Thyroid gland (tissue), 4 donors: ENCODE data around the gene PDE3A. TPM values are rescaled to one million over a fixed set of nuclear protein-coding genes. Genes with fewer than 3 reads are reported as not detected.
"Not testable (repeated sequence)": the region's sequence is repeated elsewhere in the genome, so short reads cannot be mapped to it uniquely, and the experiment has no call there.

Experiments used
- DNase-seq, 2 donors: peaks; one replicate each; pipeline ENCODE4 v3.0.0-alpha.2; 2019
- H3K27ac ChIP-seq, 3 donors: fragments of 200-600 bp; sonication (generic); 1 replicate in 2 of 3; 2 replicates in 1 of 3; pipeline ENCODE4 v1.5.1; 2016 to 2019; ENCODE audit warnings: mild to moderate bottlenecking in 1 of 3, moderate library complexity in 1 of 3
- H3K27me3 ChIP-seq: fragments of 200-600 bp; sonication (generic); one replicate; pipeline ENCODE4 v1.5.1; 2019
- H3K36me3 ChIP-seq, 2 donors: fragments of 200-600 bp; sonication (generic); one replicate each; pipeline ENCODE4 v1.5.1; 2016 to 2019
- H3K4me1 ChIP-seq, 2 donors: fragments of 200-600 bp; sonication (generic); one replicate each; pipeline ENCODE4 v1.5.1; 2017 to 2019
- H3K4me3 ChIP-seq, 3 donors: fragments of 200-600 bp; sonication (generic); replicated peaks in 1 of 3; 1 replicate in 2 of 3; 2 replicates in 1 of 3; pipeline ENCODE4 v1.5.1; 2016; ENCODE audit warnings: mild to moderate bottlenecking in 1 of 3
- H3K9me3 ChIP-seq: fragments of 200-600 bp; sonication (generic); one replicate; pipeline ENCODE4 v1.5.1; 2017
- CTCF ChIP-seq, 6 experiments: fragments of 200-600 bp in 3 of 6; fragments of 450-650 bp in 3 of 6; sonication (generic) in 3 of 6; IDR thresholded peaks; one replicate each; pipeline ENCODE4 v1.5.1; 2016 to 2019; ENCODE audit warnings: antibody characterized with exemption in 6 of 6, mild to moderate bottlenecking in 2 of 6, inconsistent platforms in 1 of 6, moderate library complexity in 1 of 6
- POLR2A ChIP-seq, 2 donors: fragments of 450-650 bp; IDR thresholded peaks; one replicate each; pipeline ENCODE4 v1.6.1; 2017; ENCODE audit warnings: antibody characterized with exemption in 2 of 2, mild to moderate bottlenecking in 2 of 2, moderate library complexity in 1 of 2
- WGBS, 2 donors: methylation state at CpG; one replicate each; pipeline ENCODE4 v1.1.5; 2017; 5-methylcytosine and 5-hydroxymethylcytosine counted together
- intact Hi-C: fragments of 100-400 bp; cut with DNase I; formaldehyde crosslinking; loops from one replicate; pipeline ENCODE4 v1.15.1; 2023
- total RNA-seq, 4 donors: library from RNA; depleted of rRNA; stranded (reverse); fragments of >200 nt; gene quantifications; one replicate each; pipeline ENCODE4 v1.2.3, GENCODE V29; 2016

Gene PDE3A
- total RNA-seq, 4 donors from 2014 or later: 2.8 to 9.9 (median 6.7) TPM

GRCh38 chr12:20547816-20548575 lies 179.7 kb downstream of the PDE3A start:
- Histone ChIP-seq H3K27ac (peak overlapping the region in 1 of 3 donors; percentile 44), H3K27me3 (no peaks in the 10 kb centered on the region), H3K4me3 (no peak overlapping the region), H3K4me1 (no peaks in the 10 kb centered on the region), H3K36me3 (no peaks in the 10 kb centered on the region), H3K9me3 (no peaks in the 10 kb centered on the region)
- no peak for TF ChIP-seq POLR2A (IDR thresholded peaks at IDR 0.05)
- no peak for TF ChIP-seq CTCF (IDR thresholded peaks at IDR 0.05)
- intact Hi-C loops: no loop called here
- WGBS, 2 donors: 44 to 48% methylated on average over 2 of the region's 2 CpGs
- DNase-seq: no peak

- no peaks in the 10 kb centered on the region for H3K36me3 ChIP-seq
- H3K9me3 ChIP-seq: no peaks in the 10 kb centered on the region
- H3K4me3 ChIP-seq: no peak overlapping the region
- intact Hi-C loops: no loop called here
- WGBS, 2 donors: 59 to 74% methylated on average over 1 of the region's 1 CpG
- TF ChIP-seq CTCF (IDR thresholded peaks at IDR 0.05): no peak
- no peak for TF ChIP-seq POLR2A (IDR thresholded peaks at IDR 0.05)
- H3K27ac ChIP-seq: peak overlapping the region in 1 of 3 donors; percentile 44
- no peak for DNase-seq
- H3K4me1 ChIP-seq: no peaks in the 10 kb centered on the region
- H3K27me3 ChIP-seq: no peaks in the 10 kb centered on the region
Observed at GRCh38 chr12:20548611-20549010, 180.3 kb downstream of the PDE3A start.

- H3K9me3 ChIP-seq: no peaks in the 10 kb centered on the region
- no peak overlapping the region for H3K4me3 ChIP-seq
- H3K27ac ChIP-seq: no peak overlapping the region
- H3K27me3 ChIP-seq: no peaks in the 10 kb centered on the region
- TF ChIP-seq POLR2A (IDR thresholded peaks at IDR 0.05) (no peak), CTCF (IDR thresholded peaks at IDR 0.05) (peak in 3 of 6 experiments; percentile 37 to 48 (median 39))
- no peaks in the 10 kb centered on the region for H3K36me3 ChIP-seq
- peak in 1 of 2 donors; percentile 21 for DNase-seq
- 36 to 37% methylated on average over 2 of the region's 2 CpGs for WGBS, 2 donors
- no peaks in the 10 kb centered on the region for H3K4me1 ChIP-seq
- intact Hi-C loops: no loop called here
Observed at GRCh38 chr12:20549108-20549719, 180.9 kb downstream of the PDE3A start.

- H3K27ac ChIP-seq, H3K4me1 ChIP-seq, intact Hi-C loops, H3K9me3 ChIP-seq, DNase-seq, H3K36me3 ChIP-seq, H3K4me3 ChIP-seq, H3K27me3 ChIP-seq: not testable (repeated sequence)
- WGBS, 2 donors: 97 to 98% methylated on average over 47 of the region's 48 CpGs
Observed at GRCh38 chr12:20551742-20552442, 183.6 kb downstream of the PDE3A start.

- H3K27me3 ChIP-seq, DNase-seq, H3K27ac ChIP-seq, H3K36me3 ChIP-seq, H3K9me3 ChIP-seq, intact Hi-C loops, H3K4me1 ChIP-seq, H3K4me3 ChIP-seq: not testable (repeated sequence)
- WGBS, 2 donors: 92 to 94% methylated on average over 16 to 23 of the region's 23 CpGs
Observed at GRCh38 chr12:20552586-20552985, 184.2 kb downstream of the PDE3A start.

- WGBS, 2 donors: 97 to 98% methylated on average over 10 of the region's 10 CpGs
- H3K27ac ChIP-seq: no peak overlapping the region
- no peaks in the 10 kb centered on the region for H3K36me3 ChIP-seq
- H3K4me3 ChIP-seq: no peak overlapping the region
- H3K27me3 ChIP-seq: no peaks in the 10 kb centered on the region
- TF ChIP-seq CTCF (IDR thresholded peaks at IDR 0.05) (no peak), POLR2A (IDR thresholded peaks at IDR 0.05) (no peak)
- intact Hi-C loops: no loop called here
- no peak for DNase-seq
- no peaks in the 10 kb centered on the region for H3K9me3 ChIP-seq
- no peaks in the 10 kb centered on the region for H3K4me1 ChIP-seq
Observed at GRCh38 chr12:20555015-20555414, 186.7 kb downstream of the PDE3A start.
